Measurements from ENCODE around the gene RMC1.

DNA sequence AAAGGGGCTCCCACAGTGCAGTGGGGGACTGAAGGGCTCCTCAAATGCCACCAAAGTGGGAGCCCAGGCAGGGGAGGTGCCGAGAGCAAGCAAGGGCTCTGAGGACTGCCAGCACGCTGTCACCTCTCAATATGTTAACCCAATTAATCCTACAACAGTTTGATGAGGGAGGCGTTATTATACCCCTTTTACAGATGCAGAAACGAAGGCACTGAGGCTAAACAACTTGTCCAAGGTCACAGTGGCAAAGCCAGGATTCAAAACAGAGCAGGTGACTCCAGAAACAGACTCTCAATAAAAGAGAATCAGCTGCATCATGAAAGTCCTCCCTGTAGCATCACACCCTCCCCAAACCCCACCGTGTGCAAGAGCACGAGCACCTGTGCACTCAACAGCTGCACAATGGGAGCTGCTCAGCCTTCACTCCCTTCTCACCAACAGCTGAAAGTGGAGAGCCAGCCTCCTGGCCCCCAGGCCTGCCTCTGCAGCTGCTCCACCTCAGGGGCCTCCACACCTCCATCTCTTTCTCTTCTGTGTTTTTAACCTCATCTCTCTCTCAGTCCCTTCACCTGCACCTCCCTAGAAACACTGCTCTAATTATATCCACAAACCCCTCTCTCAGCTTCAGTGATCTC lies 74.9 kb downstream of the RMC1 start:
- TF ChIP-seq CTCF (IDR thresholded peaks at IDR 0.05 in 2 of 3, conservative IDR thresholded peaks at IDR 0.05 in 1 of 3; ENCODE audit: borderline replicate concordance in 1 of 3, insufficient read depth in 1 of 3, low read depth in 2 of 3, low read length in 2 of 3) (no peak), EZH2phosphoT487 (IDR thresholded peaks at IDR 0.05; ENCODE audit: borderline replicate concordance) (no peak), POLR2AphosphoS5 (IDR thresholded peaks at IDR 0.05; ENCODE audit: low read depth, low read length) (no peak), CBX3 (IDR thresholded peaks at IDR 0.05; ENCODE audit: low read depth) (no peak), ZFX (IDR thresholded peaks at IDR 0.05) (no peak), EZH2 (IDR thresholded peaks at IDR 0.05) (no peak)

All from HCT116 (cell line).